ENCODE measurements around the gene ZNF429. TPM values are rescaled to one million over a fixed set of nuclear protein-coding genes. Genes with fewer than 3 reads are reported as not detected.
"Not testable (repeated sequence)": the region's sequence is repeated elsewhere in the genome, so short reads cannot be mapped to it uniquely, and the experiment has no call there.

The ZNF429 gene
- total and polyA plus RNA-seq, 2 donors (not counting 3 experiments of a cell fraction or from before 2014, with no cell fraction given) = 2.1 to 2.6 TPM

DNA sequence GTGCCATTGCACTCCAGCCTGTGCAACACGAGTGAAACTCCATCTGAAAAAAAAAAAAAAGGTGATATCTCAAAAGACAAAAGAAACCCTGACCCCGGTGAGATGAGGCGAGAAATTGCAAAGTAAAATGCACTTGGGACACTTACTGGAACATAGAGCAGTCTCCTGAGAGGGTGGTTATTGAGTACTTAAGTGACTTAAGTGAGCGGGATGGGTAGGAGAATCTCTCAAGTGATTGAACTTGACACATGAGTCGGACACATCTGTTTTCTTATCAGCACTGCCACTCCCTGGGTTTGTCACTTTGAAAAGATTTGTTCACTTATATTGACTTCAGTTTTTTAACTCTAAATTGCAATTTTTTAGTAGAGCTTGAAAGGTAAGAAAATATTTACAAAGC is 2.8 kb downstream of the ZNF429 start:
- Histone ChIP-seq H2AFZ (ENCODE audit: low read depth, low read length) (no peak overlapping the region), H3K27me3 (ENCODE audit: control insufficient read depth in 2 of 2, insufficient read depth in 2 of 2, low read length in 2 of 2) (no peaks in the 10 kb centered on the region), H3K4me3 (replicated peaks in 1 of 3; ENCODE audit: insufficient read depth in 1 of 3, low read depth in 1 of 3, low read length in 3 of 3) (no peak overlapping the region), H4K20me1 (replicated peaks; ENCODE audit: control insufficient read depth, extremely low read depth, insufficient read depth, low read length) (no peaks in the 10 kb centered on the region), H3K79me2 (ENCODE audit: control insufficient read depth, insufficient read depth, low read length) (no peaks in the 10 kb centered on the region), H3K4me1 (ENCODE audit: control insufficient read depth, extremely low read depth, insufficient read depth, low read length) (no peaks in the 10 kb centered on the region), H3K9ac (replicated peaks; ENCODE audit: extremely low read depth, insufficient read depth, low read length) (no peak overlapping the region), H3K4me2 (ENCODE audit: insufficient read depth, low read length) (no peak overlapping the region), H3K9me3 (replicated peaks; ENCODE audit: control insufficient read depth, insufficient read depth, low read length) (no peaks in the 10 kb centered on the region), H3K9me1 (replicated peaks; ENCODE audit: control insufficient read depth, extremely low read depth, insufficient read depth, low read length) (no peaks in the 10 kb centered on the region), H3K36me3 (ENCODE audit: control insufficient read depth in 2 of 2, extremely low read depth in 1 of 2, insufficient read depth in 2 of 2, low read length in 2 of 2) (no peaks in the 10 kb centered on the region), H3K27ac (ENCODE audit: insufficient read depth, low read depth, low read length) (no peak overlapping the region)
- CTCF ChIA-PET = no interaction called here
- DNase-seq (ENCODE audit: low read depth, low spot score) = no peak
- POLR2A ChIA-PET = no interaction called here
- intact Hi-C loops (cut with micrococcal nuclease) = loop anchor here (5.0 kb wide), 1 partner anchor 259 kb away; the partner anchor contains the start of gene ZNF100
- TF ChIP-seq MYC (IDR thresholded peaks at IDR 0.05; ENCODE audit: low read depth, low read length) (no peak), FOS (IDR thresholded peaks at IDR 0.05; ENCODE audit: borderline replicate concordance, insufficient read depth, low read length) (no peak), GATA2 (IDR thresholded peaks at IDR 0.05; ENCODE audit: insufficient read depth, insufficient read length, low read depth, low read length) (no peak), EZH2 (IDR thresholded peaks at IDR 0.05; ENCODE audit: borderline replicate concordance, low read depth, low read length, severe bottlenecking) (no peak), CTCF (IDR thresholded peaks at IDR 0.05; ENCODE audit: extremely low read depth in 1 of 2, insufficient read depth in 1 of 2, low read depth in 1 of 2, low read length in 2 of 2) (no peak), JUN (IDR thresholded peaks at IDR 0.05; ENCODE audit: borderline replicate concordance, insufficient read depth, insufficient read length, low read depth) (no peak), POLR2AphosphoS5 (IDR thresholded peaks at IDR 0.05; ENCODE audit: insufficient read depth, low read depth, low read length) (no peak), POLR2A (IDR thresholded peaks at IDR 0.05; ENCODE audit: low read depth, low read length) (no peak)
- TF ChIP-seq, protein P1, sequence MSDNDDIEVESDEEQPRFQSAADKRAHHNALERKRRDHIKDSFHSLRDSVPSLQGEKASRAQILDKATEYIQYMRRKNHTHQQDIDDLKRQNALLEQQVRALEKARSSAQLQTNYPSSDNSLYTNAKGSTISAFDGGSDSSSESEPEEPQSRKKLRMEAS (IDR thresholded peaks at IDR 0.05; ENCODE audit: insufficient read depth, insufficient read length) = no peak
- FAIRE-seq = no peak
- dilution Hi-C loops (cut with MboI; ENCODE audit: extremely low pct_ligation_motif_present, low sequenced_read_pairs) = no loop called here
- BruUV-seq (replicated peaks) = no TSS peak

DNA sequence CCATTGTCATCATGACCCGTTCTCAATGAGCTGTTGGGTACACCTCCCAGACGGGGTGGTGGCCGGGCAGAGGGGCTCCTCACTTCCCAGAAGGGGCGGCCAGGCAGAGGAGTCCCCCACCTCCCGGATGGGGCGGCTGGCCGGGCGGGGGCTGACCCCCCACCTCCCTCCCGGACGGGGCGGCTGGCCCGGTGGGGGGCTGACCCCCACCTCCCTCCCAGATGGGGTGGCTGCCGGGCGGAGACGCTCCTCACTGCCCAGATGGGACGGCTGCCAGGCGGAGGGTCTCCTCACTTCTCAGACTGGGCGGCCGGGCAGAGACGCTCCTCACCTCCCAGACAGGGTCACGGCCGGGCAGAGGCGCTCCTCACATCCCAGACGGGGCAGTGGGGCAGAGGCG is 5.7 kb downstream of the ZNF429 start:
- H3K27me3 ChIP-seq (ENCODE audit: control insufficient read depth in 2 of 2, insufficient read depth in 2 of 2, low read length in 2 of 2); H3K27ac ChIP-seq (ENCODE audit: insufficient read depth, low read depth, low read length); BruUV-seq (replicated peaks); H4K20me1 ChIP-seq (replicated peaks; ENCODE audit: control insufficient read depth, extremely low read depth, insufficient read depth, low read length); H3K36me3 ChIP-seq (ENCODE audit: control insufficient read depth in 2 of 2, extremely low read depth in 1 of 2, insufficient read depth in 2 of 2, low read length in 2 of 2); H3K9me3 ChIP-seq (replicated peaks; ENCODE audit: control insufficient read depth, insufficient read depth, low read length); intact Hi-C loops (cut with micrococcal nuclease); CTCF ChIA-PET; H3K9me1 ChIP-seq (replicated peaks; ENCODE audit: control insufficient read depth, extremely low read depth, insufficient read depth, low read length); H3K4me2 ChIP-seq (ENCODE audit: insufficient read depth, low read length); H3K4me3 ChIP-seq (replicated peaks in 1 of 3; ENCODE audit: insufficient read depth in 1 of 3, low read depth in 1 of 3, low read length in 3 of 3); POLR2A ChIA-PET; H2AFZ ChIP-seq (ENCODE audit: low read depth, low read length); dilution Hi-C loops (cut with MboI; ENCODE audit: extremely low pct_ligation_motif_present, low sequenced_read_pairs); FAIRE-seq; H3K9ac ChIP-seq (replicated peaks; ENCODE audit: extremely low read depth, insufficient read depth, low read length); H3K79me2 ChIP-seq (ENCODE audit: control insufficient read depth, insufficient read depth, low read length); H3K4me1 ChIP-seq (ENCODE audit: control insufficient read depth, extremely low read depth, insufficient read depth, low read length); DNase-seq (ENCODE audit: low read depth, low spot score): not testable (repeated sequence)

DNA sequence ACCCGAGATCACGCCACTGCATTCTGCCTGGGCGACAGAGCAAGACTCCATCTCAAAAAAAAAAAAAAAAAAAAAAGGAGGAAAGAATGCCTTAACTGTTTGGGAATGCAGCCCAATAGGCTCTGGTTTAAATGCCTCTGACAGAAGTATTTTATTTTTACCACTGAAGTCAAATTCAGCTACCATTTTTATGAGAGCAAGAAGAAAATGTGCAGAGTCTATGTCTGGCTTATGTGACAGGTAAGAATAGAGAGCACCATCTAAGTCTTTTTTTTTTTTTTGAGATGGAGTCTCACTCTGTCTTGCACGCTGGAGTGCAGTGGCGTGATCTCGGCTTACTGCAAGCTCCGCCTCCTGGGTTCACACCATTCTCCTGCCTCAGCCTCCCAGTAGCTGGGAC is 7.2 kb downstream of the ZNF429 start:
- H4K20me1 ChIP-seq (replicated peaks; ENCODE audit: control insufficient read depth, extremely low read depth, insufficient read depth, low read length); H3K4me2 ChIP-seq (ENCODE audit: insufficient read depth, low read length); H3K79me2 ChIP-seq (ENCODE audit: control insufficient read depth, insufficient read depth, low read length); intact Hi-C loops (cut with micrococcal nuclease); DNase-seq (ENCODE audit: low read depth, low spot score); H3K9me1 ChIP-seq (replicated peaks; ENCODE audit: control insufficient read depth, extremely low read depth, insufficient read depth, low read length); FAIRE-seq; dilution Hi-C loops (cut with MboI; ENCODE audit: extremely low pct_ligation_motif_present, low sequenced_read_pairs); H3K27me3 ChIP-seq (ENCODE audit: control insufficient read depth in 2 of 2, insufficient read depth in 2 of 2, low read length in 2 of 2); H3K4me3 ChIP-seq (replicated peaks in 1 of 3; ENCODE audit: insufficient read depth in 1 of 3, low read depth in 1 of 3, low read length in 3 of 3); H3K36me3 ChIP-seq (ENCODE audit: control insufficient read depth in 2 of 2, extremely low read depth in 1 of 2, insufficient read depth in 2 of 2, low read length in 2 of 2); POLR2A ChIA-PET; H3K9me3 ChIP-seq (replicated peaks; ENCODE audit: control insufficient read depth, insufficient read depth, low read length); H3K9ac ChIP-seq (replicated peaks; ENCODE audit: extremely low read depth, insufficient read depth, low read length); H3K27ac ChIP-seq (ENCODE audit: insufficient read depth, low read depth, low read length); H2AFZ ChIP-seq (ENCODE audit: low read depth, low read length); H3K4me1 ChIP-seq (ENCODE audit: control insufficient read depth, extremely low read depth, insufficient read depth, low read length); BruUV-seq (replicated peaks); CTCF ChIA-PET: not testable (repeated sequence)

All from endothelial cell of umbilical vein (primary cell).